ENCODE measurements around the gene SLC38A10. TPM values are rescaled to one million over a fixed set of nuclear protein-coding genes. Genes with fewer than 3 reads are reported as not detected.

SLC38A10 gene
- total RNA-seq, 4 donors from 2014 or later: 37.8 to 49.8 (median 45.3) TPM

DNA sequence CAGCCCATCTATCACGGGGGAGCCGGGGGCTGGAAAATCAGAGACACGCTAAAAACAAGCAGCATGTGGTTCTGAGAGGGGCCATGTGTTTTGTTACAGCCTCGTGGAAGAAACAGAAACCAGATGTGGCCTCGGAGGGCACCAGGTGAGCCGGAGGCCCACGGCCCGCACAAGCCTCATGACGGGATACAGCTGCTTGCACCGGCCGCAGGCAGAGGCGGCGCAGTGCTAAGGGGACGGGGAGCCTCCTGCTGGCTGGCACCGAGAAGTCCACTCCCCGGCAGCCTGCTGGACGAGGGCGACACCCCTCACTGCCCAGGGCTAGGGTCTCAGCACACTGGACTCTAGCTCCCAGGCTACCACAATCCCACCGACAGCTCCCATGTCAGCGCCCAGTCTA is 36.8 kb downstream of the SLC38A10 start:
- no peaks in the 10 kb centered on the region for H3K9me3 ChIP-seq
- TF ChIP-seq, protein P1, sequence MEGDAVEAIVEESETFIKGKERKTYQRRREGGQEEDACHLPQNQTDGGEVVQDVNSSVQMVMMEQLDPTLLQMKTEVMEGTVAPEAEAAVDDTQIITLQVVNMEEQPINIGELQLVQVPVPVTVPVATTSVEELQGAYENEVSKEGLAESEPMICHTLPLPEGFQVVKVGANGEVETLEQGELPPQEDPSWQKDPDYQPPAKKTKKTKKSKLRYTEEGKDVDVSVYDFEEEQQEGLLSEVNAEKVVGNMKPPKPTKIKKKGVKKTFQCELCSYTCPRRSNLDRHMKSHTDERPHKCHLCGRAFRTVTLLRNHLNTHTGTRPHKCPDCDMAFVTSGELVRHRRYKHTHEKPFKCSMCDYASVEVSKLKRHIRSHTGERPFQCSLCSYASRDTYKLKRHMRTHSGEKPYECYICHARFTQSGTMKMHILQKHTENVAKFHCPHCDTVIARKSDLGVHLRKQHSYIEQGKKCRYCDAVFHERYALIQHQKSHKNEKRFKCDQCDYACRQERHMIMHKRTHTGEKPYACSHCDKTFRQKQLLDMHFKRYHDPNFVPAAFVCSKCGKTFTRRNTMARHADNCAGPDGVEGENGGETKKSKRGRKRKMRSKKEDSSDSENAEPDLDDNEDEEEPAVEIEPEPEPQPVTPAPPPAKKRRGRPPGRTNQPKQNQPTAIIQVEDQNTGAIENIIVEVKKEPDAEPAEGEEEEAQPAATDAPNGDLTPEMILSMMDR (IDR thresholded peaks at IDR 0.05): no peak
- TF ChIP-seq POLR2A (IDR thresholded peaks at IDR 0.05): no peak
- 84 to 93% methylated on average over 4 to 14 of the region's 20 CpGs for WGBS, 2 donors
- H3K36me3 ChIP-seq: peaks cover 28 to 69% (median 28%) of the 10 kb centered on the region in 3 donors
- no peak for DNase-seq
- H3K27ac ChIP-seq: no peak overlapping the region
- peaks cover 13 to 31% (median 22%) of the 10 kb centered on the region in 3 donors for H3K4me1 ChIP-seq
- intact Hi-C loops (cut with DNase I): no loop called here
- no peaks in the 10 kb centered on the region for H3K27me3 ChIP-seq
- H3K4me3 ChIP-seq: no peak overlapping the region

DNA sequence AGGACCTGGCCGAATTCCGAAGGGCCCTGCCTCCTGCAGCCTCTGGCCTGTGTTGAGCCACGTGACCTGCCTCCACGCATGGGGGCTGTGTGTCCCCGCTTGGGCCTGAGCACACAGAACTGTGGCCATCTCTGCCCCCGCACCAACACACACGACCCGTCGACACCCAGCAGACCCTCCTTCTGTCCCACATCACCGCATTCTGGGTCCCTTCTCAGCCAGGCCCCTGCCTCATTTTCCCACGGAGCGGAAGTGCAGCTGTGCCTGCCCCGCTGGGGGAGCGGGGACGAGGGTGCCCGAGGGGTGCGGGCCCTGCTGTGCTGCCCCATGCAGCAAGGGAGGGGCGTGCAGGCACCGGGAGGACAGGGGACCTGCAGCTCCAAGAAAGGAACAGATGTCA is 37.6 kb downstream of the SLC38A10 start:
- no peaks in the 10 kb centered on the region for H3K9me3 ChIP-seq
- intact Hi-C loops (cut with DNase I): no loop called here
- peaks cover 23 to 68% (median 27%) of the 10 kb centered on the region in 3 donors for H3K36me3 ChIP-seq
- WGBS, 2 donors: 98 to 100% methylated on average over 3 to 7 of the region's 19 CpGs
- peaks cover 13 to 38% (median 22%) of the 10 kb centered on the region in 3 donors for H3K4me1 ChIP-seq
- TF ChIP-seq POLR2A (IDR thresholded peaks at IDR 0.05): no peak
- TF ChIP-seq, protein P1 (IDR thresholded peaks at IDR 0.05): no peak
- DNase-seq: no peak
- no peak overlapping the region for H3K4me3 ChIP-seq
- no peaks in the 10 kb centered on the region for H3K27me3 ChIP-seq
- H3K27ac ChIP-seq: no peak overlapping the region

DNA sequence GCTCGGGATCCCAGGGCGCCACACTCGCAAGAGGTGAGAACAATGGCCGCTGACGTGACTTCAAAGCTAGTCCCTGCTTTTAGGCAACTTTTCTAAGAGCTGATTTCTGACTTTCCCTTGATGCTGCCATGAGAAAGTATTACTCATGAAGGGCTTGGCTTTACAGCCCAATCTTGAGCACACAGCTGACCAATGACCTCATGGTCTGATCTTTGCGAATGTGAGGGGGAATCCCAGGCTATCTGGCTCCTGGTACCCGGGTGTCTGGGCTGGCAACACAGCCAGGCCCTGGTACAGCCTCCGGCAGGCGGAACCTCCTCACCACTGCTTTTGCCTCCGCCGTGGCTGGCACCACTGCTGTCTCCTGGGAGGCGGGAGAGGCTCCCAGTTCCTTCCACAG is 38.5 kb downstream of the SLC38A10 start:
- no peak for TF ChIP-seq POLR2A (IDR thresholded peaks at IDR 0.05)
- TF ChIP-seq, protein P1 (IDR thresholded peaks at IDR 0.05): no peak
- no peak for DNase-seq
- intact Hi-C loops (cut with DNase I): no loop called here
- Histone ChIP-seq H3K27me3 (no peaks in the 10 kb centered on the region), H3K9me3 (no peaks in the 10 kb centered on the region), H3K27ac (peak overlapping the region in 2 of 4 donors; percentile 74 to 83), H3K4me3 (no peak overlapping the region), H3K36me3 (peaks cover 29 to 68% (median 31%) of the 10 kb centered on the region in 3 donors), H3K4me1 (peaks cover 13 to 38% (median 22%) of the 10 kb centered on the region in 3 donors)
- 86 to 90% methylated on average over 8 to 11 of the region's 12 CpGs for WGBS, 2 donors

DNA sequence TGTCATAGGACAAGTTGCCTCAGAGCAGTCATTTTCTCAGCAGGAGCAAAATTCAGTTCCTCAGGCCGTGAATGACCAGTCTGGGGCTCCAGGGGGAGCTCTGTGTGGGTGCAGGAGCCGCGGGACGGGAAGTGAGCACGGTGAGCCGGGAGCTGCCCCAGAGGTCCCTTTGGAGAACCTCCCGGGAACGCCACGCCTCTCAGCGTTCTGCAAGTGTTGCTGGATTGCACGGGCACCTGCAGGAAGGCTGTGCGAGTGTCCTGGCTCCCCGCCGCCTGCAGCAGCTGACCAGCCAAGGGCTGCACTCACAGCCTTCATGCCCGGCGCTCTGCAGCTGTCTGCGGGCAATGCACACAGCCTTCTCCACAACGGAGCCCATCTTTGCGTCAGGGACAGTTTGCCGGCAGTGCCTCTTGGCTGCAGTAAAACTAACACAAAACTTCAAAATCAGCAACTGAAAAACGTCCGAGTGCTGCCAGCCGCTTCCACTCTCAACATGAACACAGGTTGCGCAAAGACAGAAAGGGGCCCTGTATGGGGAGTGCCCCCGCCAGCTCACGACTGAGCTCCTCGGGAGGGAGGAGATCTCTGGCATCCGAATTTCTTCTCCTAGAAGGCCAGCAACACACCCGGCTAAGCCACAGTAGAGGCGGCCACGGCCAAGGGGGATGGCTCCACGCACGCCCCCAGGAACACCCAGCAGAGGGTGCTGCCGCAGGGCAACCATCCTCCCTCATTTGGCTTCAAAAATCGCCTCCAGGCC is 40.0 kb downstream of the SLC38A10 start:
- intact Hi-C loops (cut with DNase I): loop anchor here (5.0 kb wide), 1 partner anchor 227 kb away; no protein-coding TSS in a partner anchor
- Histone ChIP-seq H3K27ac (peak overlapping the region; percentile 36 to 83 (median 62)), H3K36me3 (peaks cover 24 to 68% (median 25%) of the 10 kb centered on the region in 3 donors), H3K27me3 (no peaks in the 10 kb centered on the region), H3K9me3 (no peaks in the 10 kb centered on the region), H3K4me3 (peak overlapping the region in 2 of 4 donors; percentile 1 to 38), H3K4me1 (peaks cover 13 to 38% (median 22%) of the 10 kb centered on the region in 3 donors)
- TF ChIP-seq, protein P1 (IDR thresholded peaks at IDR 0.05): peak in 5 of 6 experiments; percentile 39 to 54 (median 44)
- TF ChIP-seq POLR2A (IDR thresholded peaks at IDR 0.05): peak in 1 of 4 donors; percentile 8
- 22 to 27% methylated on average over 9 to 11 of the region's 35 CpGs for WGBS, 2 donors
- DNase-seq: no peak
